ENCODE results near the gene NKPD1. TPM values are rescaled to one million over a fixed set of nuclear protein-coding genes. Genes with fewer than 3 reads are reported as not detected.
"Not testable (repeated sequence)": the region's sequence is repeated elsewhere in the genome, so short reads cannot be mapped to it uniquely, and the experiment has no call there.

Gene NKPD1
- total RNA-seq, 1 experiment from 2014 or later: 0.64 TPM

GRCh38 chr19:45119582-45119981, 41.2 kb downstream of the NKPD1 start:
- H3K27me3 Mint-ChIP-seq (ENCODE audit: unreplicated experiment): no peaks in the 10 kb centered on the region
- BruUV-seq (replicated peaks): no TSS peak
- H3K4me1 Mint-ChIP-seq (ENCODE audit: low read depth, unreplicated experiment): peaks cover 51% of the 10 kb centered on the region
- CTCF ChIA-PET: no interaction called here
- no peak for TF ChIP-seq CTCF (IDR thresholded peaks at IDR 0.05; ENCODE audit: unreplicated experiment)
- H3K36me3 Mint-ChIP-seq (ENCODE audit: insufficient read depth, unreplicated experiment): peaks cover 23% of the 10 kb centered on the region
- no peaks in the 10 kb centered on the region for H3K9me3 Mint-ChIP-seq (ENCODE audit: low read depth, unreplicated experiment)
- no peak overlapping the region for H3K27ac Mint-ChIP-seq (ENCODE audit: unreplicated experiment)
- no peak for DNase-seq
- no peak overlapping the region for H3K4me3 Mint-ChIP-seq (ENCODE audit: low read depth, unreplicated experiment)
- intact Hi-C loops (cut with micrococcal nuclease; ENCODE audit: unreplicated experiment): no loop called here

GRCh38 chr19:45118591-45119355, 42.0 kb downstream of the NKPD1 start:
- H3K4me3 Mint-ChIP-seq (ENCODE audit: low read depth, unreplicated experiment); H3K9me3 Mint-ChIP-seq (ENCODE audit: low read depth, unreplicated experiment); intact Hi-C loops (cut with micrococcal nuclease; ENCODE audit: unreplicated experiment); BruUV-seq (replicated peaks); H3K27ac Mint-ChIP-seq (ENCODE audit: unreplicated experiment); H3K27me3 Mint-ChIP-seq (ENCODE audit: unreplicated experiment); DNase-seq: not testable (repeated sequence)
- CTCF ChIA-PET: interaction anchor here (0.7 kb wide), 1 partner anchor 1092 kb away, joined by 4 read pairs; no protein-coding TSS in a partner anchor
- peaks cover 49% of the 10 kb centered on the region for H3K4me1 Mint-ChIP-seq (ENCODE audit: low read depth, unreplicated experiment)
- H3K36me3 Mint-ChIP-seq (ENCODE audit: insufficient read depth, unreplicated experiment): peaks cover 23% of the 10 kb centered on the region

- no peaks in the 10 kb centered on the region for H3K9me3 Mint-ChIP-seq (ENCODE audit: low read depth, unreplicated experiment)
- peaks cover 49% of the 10 kb centered on the region for H3K4me1 Mint-ChIP-seq (ENCODE audit: low read depth, unreplicated experiment)
- no peak for TF ChIP-seq CTCF (IDR thresholded peaks at IDR 0.05; ENCODE audit: unreplicated experiment)
- no peak overlapping the region for H3K4me3 Mint-ChIP-seq (ENCODE audit: low read depth, unreplicated experiment)
- peaks cover 23% of the 10 kb centered on the region for H3K36me3 Mint-ChIP-seq (ENCODE audit: insufficient read depth, unreplicated experiment)
- BruUV-seq (replicated peaks): no TSS peak
- intact Hi-C loops (cut with micrococcal nuclease; ENCODE audit: unreplicated experiment): no loop called here
- H3K27ac Mint-ChIP-seq (ENCODE audit: unreplicated experiment): no peak overlapping the region
- CTCF ChIA-PET: interaction anchor here (0.8 kb wide), 1 partner anchor 9 kb away, joined by 4 read pairs; no protein-coding TSS in a partner anchor
- H3K27me3 Mint-ChIP-seq (ENCODE audit: unreplicated experiment): no peaks in the 10 kb centered on the region
- no peak for DNase-seq
Measured at GRCh38 chr19:45118106-45118505, 42.7 kb downstream of the NKPD1 start.

GRCh38 chr19:45117671-45118070, 43.1 kb downstream of the NKPD1 start:
- intact Hi-C loops (cut with micrococcal nuclease; ENCODE audit: unreplicated experiment): no loop called here
- TF ChIP-seq CTCF (IDR thresholded peaks at IDR 0.05; ENCODE audit: unreplicated experiment): no peak
- Mint-ChIP-seq H3K4me3 (ENCODE audit: low read depth, unreplicated experiment) (no peak overlapping the region), H3K4me1 (ENCODE audit: low read depth, unreplicated experiment) (peaks cover 49% of the 10 kb centered on the region), H3K9me3 (ENCODE audit: low read depth, unreplicated experiment) (no peaks in the 10 kb centered on the region), H3K27me3 (ENCODE audit: unreplicated experiment) (no peaks in the 10 kb centered on the region), H3K36me3 (ENCODE audit: insufficient read depth, unreplicated experiment) (peaks cover 23% of the 10 kb centered on the region), H3K27ac (ENCODE audit: unreplicated experiment) (no peak overlapping the region)
- no TSS peak for BruUV-seq (replicated peaks)
- CTCF ChIA-PET: interaction anchor here (0.8 kb wide), 2 partner anchors 9 to 96 kb away, joined by 3 to 4 read pairs; no protein-coding TSS in a partner anchor
- DNase-seq: no peak

- no TSS peak for BruUV-seq (replicated peaks)
- intact Hi-C loops (cut with micrococcal nuclease; ENCODE audit: unreplicated experiment): no loop called here
- H3K4me3 Mint-ChIP-seq (ENCODE audit: low read depth, unreplicated experiment): no peak overlapping the region
- no peak overlapping the region for H3K27ac Mint-ChIP-seq (ENCODE audit: unreplicated experiment)
- no peak for DNase-seq
- H3K9me3 Mint-ChIP-seq (ENCODE audit: low read depth, unreplicated experiment): no peaks in the 10 kb centered on the region
- no peaks in the 10 kb centered on the region for H3K27me3 Mint-ChIP-seq (ENCODE audit: unreplicated experiment)
- peaks cover 23% of the 10 kb centered on the region for H3K36me3 Mint-ChIP-seq (ENCODE audit: insufficient read depth, unreplicated experiment)
- peaks cover 49% of the 10 kb centered on the region for H3K4me1 Mint-ChIP-seq (ENCODE audit: low read depth, unreplicated experiment)
- no peak for TF ChIP-seq CTCF (IDR thresholded peaks at IDR 0.05; ENCODE audit: unreplicated experiment)
- CTCF ChIA-PET: interaction anchor here (0.8 kb wide), 1 partner anchor 97 kb away, joined by 3 read pairs; no protein-coding TSS in a partner anchor
Measured at GRCh38 chr19:45117167-45117594, 43.6 kb downstream of the NKPD1 start.

Data from Calu3 (cell line).